K562 (cell line): ENCODE data around the gene TTC38. TPM values are rescaled to one million over a fixed set of nuclear protein-coding genes. Genes with fewer than 3 reads are reported as not detected.

Source experiments
- BACH1 ChIP-seq: fragments of 200-800 bp; sonication (Bioruptor generic); IDR thresholded peaks from 2 replicates; pipeline ENCODE4 v1.6.1; 2016; ENCODE audit warnings: missing genetic modification characterization, missing compliant biosample characterization
- FOXM1 ChIP-seq, 2 experiments: fragments of 450-650 bp in 1 of 2; sonication (generic) in 1 of 2; formaldehyde crosslinking in 1 of 2; IDR thresholded peaks; 2 replicates each; pipeline versions ENCODE4 v1.6.1 to v1.9.0; 2017 to 2022; ENCODE audit warnings: low read depth in 2 of 2, mild to moderate bottlenecking in 2 of 2, missing genetic modification reagents in 1 of 2, moderate library complexity in 1 of 2
- FOXP1 ChIP-seq: sonication (generic); formaldehyde crosslinking; IDR thresholded peaks from 2 replicates; pipeline ENCODE4 v1.8.0; 2022; ENCODE audit warnings: mild to moderate bottlenecking, missing genetic modification reagents
- ILF3 ChIP-seq: fragments of 450-650 bp; IDR thresholded peaks from 2 replicates; pipeline ENCODE4 v1.6.1; 2018; ENCODE audit warnings: antibody characterized with exemption, mild to moderate bottlenecking, moderate library complexity, borderline replicate concordance
- MAFG ChIP-seq: fragments of 450-650 bp; conservative IDR thresholded peaks from 2 replicates; pipeline ENCODE4 v1.6.1; 2016; ENCODE audit warnings: missing genetic modification characterization, missing compliant biosample characterization
- MTA3 ChIP-seq: fragments of 450-650 bp; formaldehyde crosslinking; IDR thresholded peaks from 2 replicates; pipeline ENCODE4 v1.6.1; 2017; ENCODE audit warnings: mild to moderate bottlenecking, borderline replicate concordance
- NFYB ChIP-seq: IDR thresholded peaks from 2 replicates; pipeline ENCODE4 v1.6.1; 2011; ENCODE audit warnings: mild to moderate bottlenecking, moderate library complexity; ENCODE audit not compliant: insufficient read length; ENCODE audit errors: extremely low read depth
- PPARD ChIP-seq: fragments of 250-450 bp; sonication (Bioruptor Pico); IDR thresholded peaks from 2 replicates; pipeline ENCODE4 v1.8.0; 2022; ENCODE audit warnings: inconsistent platforms, mild to moderate bottlenecking, moderate library complexity
- U2AF1 ChIP-seq: fragments of 200-400 bp; formaldehyde crosslinking; optimal IDR thresholded peaks from 2 replicates; pipeline ENCODE3; 2017; ENCODE audit warnings: mild to moderate bottlenecking, low read depth, low read length, moderate library complexity
- ZBTB7A ChIP-seq: IDR thresholded peaks from 2 replicates; pipeline ENCODE4 v1.6.1; 2011; ENCODE audit warnings: low read depth, mild to moderate bottlenecking, low read length, moderate library complexity, borderline replicate concordance; ENCODE audit not compliant: control insufficient read depth
- ZNF121 ChIP-seq: sonication (generic); formaldehyde crosslinking; conservative IDR thresholded peaks from 2 replicates; pipeline ENCODE4 v1.8.0; 2022; ENCODE audit warnings: missing genetic modification reagents
- polyA plus RNA-seq, 8 experiments: library from polyadenylated mRNA; depleted of rRNA in 4 of 8; stranded (reverse) in 5 of 8; unstranded in 3 of 8; fragments of >200 nt; fragmentation: Nextera tagmentation in 2 of 8; fragmentation: Illumina TruSeq in 1 of 8; extraction: Ambion mirVana in 2 of 8; extraction: Trizol in 1 of 8; gene quantifications; 2 replicates each; pipeline versions ENCODE4 v1.2.1 to v1.2.3, GENCODE V29; 2011 to 2014; ENCODE audit warnings: inconsistent platforms in 1 of 8, missing spikeins in 1 of 8
- total RNA-seq, 7 experiments: library from RNA; depleted of rRNA in 6 of 7; stranded (reverse); fragments of >200 nt in 6 of 7; fragmentation: Illumina TruSeq in 2 of 7; extraction: Trizol in 2 of 7; gene quantifications; 2 replicates each; pipeline versions ENCODE4 v1.2.1 to v1.2.3, GENCODE V29; 2011 to 2021; ENCODE audit warnings: low replicate concordance in 1 of 7
- TF ChIP-seq, protein P1 (sequence below): sonication (generic); formaldehyde crosslinking; IDR thresholded peaks from 2 replicates; pipeline ENCODE4 v1.8.1; 2023; ENCODE audit warnings: missing genetic modification reagents, mild to moderate bottlenecking, borderline replicate concordance
- TF ChIP-seq, protein P2 (sequence below): fragments of 450-650 bp; formaldehyde crosslinking; IDR thresholded peaks from 2 replicates; pipeline ENCODE4 v1.4.0; 2020; ENCODE audit warnings: mild to moderate bottlenecking, mixed read lengths
- TF ChIP-seq, protein P3 (sequence below): sonication (generic); formaldehyde crosslinking; IDR thresholded peaks from 2 replicates; pipeline ENCODE4 v1.8.1; 2023; ENCODE audit warnings: mild to moderate bottlenecking, missing genetic modification reagents
- TF ChIP-seq, protein P4 (sequence below): sonication (generic); formaldehyde crosslinking; IDR thresholded peaks from 2 replicates; pipeline ENCODE4 v1.8.0; 2022; ENCODE audit warnings: mild to moderate bottlenecking, missing genetic modification reagents, borderline replicate concordance

The TTC38 gene
- total and polyA plus RNA-seq, 9 of the 15 experiments (the other 6 are each of a cell fraction or from before 2014, with no cell fraction given), result 0.84 to 28.4 (median 18.1) TPM

DNA sequence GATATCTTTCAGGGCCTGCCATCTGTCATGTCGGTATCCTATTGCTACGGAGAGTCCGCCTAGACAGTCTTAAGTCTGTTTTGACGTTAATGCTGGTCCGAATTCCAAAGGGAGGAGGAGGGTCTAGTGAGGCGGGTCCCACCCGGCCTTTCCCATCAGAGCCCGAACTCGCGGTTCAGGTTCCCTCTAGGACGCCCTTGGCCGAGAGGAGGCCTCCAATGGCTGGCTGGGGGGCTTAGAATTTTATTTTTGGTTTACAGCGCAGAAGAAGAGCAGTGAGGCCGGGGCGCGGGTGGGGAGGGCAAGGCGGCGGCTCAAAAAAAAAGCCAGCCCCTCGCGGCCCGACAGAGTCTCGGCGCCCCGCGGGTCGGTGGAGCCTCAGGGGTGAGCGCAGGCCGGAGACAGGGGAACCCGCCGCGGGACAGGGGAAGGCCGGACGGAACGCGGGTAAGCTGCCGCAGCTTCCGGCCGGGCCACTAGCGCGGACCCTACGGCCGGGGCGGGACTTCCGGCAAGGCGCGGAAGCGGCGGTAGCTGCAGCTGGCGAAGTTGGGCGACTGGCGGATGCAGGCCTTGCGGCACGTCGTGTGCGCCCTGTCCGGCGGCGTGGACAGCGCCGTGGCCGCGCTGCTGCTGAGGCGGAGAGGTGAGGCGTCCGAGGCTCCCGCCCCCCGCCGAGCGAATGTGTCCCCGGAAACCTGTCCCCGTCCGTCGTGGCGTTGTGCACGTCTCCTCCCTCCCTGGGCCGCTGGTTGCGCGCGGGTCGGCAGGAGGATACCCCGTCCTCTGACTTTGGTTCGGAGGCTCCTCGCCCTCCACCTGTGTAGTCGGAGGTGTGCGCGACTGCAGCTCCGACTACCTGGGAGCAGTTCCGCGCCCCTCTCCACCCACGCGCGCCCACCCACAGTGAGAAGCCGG, 67.7 kb downstream of the TTC38 start, which contains the start of gene TRMU (continued):
- no peak for TF ChIP-seq FOXM1 (IDR thresholded peaks at IDR 0.05; ENCODE audit: low read depth)
- no peak for TF ChIP-seq FOXM1 (CRISPR knock-in tag; IDR thresholded peaks at IDR 0.05; ENCODE audit: low read depth)
- TF ChIP-seq MAFG (tag), result no peak
- peak; percentile 69; the same call in 1 of the 2 replicates for TF ChIP-seq ZBTB7A
- TF ChIP-seq ILF3, result no peak
- TF ChIP-seq U2AF1, result peak; percentile 59
- TF ChIP-seq, protein P1, sequence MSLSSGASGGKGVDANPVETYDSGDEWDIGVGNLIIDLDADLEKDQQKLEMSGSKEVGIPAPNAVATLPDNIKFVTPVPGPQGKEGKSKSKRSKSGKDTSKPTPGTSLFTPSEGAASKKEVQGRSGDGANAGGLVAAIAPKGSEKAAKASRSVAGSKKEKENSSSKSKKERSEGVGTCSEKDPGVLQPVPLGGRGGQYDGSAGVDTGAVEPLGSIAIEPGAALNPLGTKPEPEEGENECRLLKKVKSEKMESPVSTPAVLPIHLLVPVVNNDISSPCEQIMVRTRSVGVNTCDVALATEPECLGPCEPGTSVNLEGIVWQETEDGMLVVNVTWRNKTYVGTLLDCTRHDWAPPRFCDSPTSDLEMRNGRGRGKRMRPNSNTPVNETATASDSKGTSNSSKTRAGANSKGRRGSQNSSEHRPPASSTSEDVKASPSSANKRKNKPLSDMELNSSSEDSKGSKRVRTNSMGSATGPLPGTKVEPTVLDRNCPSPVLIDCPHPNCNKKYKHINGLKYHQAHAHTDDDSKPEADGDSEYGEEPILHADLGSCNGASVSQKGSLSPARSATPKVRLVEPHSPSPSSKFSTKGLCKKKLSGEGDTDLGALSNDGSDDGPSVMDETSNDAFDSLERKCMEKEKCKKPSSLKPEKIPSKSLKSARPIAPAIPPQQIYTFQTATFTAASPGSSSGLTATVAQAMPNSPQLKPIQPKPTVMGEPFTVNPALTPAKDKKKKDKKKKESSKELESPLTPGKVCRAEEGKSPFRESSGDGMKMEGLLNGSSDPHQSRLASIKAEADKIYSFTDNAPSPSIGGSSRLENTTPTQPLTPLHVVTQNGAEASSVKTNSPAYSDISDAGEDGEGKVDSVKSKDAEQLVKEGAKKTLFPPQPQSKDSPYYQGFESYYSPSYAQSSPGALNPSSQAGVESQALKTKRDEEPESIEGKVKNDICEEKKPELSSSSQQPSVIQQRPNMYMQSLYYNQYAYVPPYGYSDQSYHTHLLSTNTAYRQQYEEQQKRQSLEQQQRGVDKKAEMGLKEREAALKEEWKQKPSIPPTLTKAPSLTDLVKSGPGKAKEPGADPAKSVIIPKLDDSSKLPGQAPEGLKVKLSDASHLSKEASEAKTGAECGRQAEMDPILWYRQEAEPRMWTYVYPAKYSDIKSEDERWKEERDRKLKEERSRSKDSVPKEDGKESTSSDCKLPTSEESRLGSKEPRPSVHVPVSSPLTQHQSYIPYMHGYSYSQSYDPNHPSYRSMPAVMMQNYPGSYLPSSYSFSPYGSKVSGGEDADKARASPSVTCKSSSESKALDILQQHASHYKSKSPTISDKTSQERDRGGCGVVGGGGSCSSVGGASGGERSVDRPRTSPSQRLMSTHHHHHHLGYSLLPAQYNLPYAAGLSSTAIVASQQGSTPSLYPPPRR (CRISPR knock-in tag), result no peak
- peak; percentile 60; the same call in 1 of the 2 replicates for TF ChIP-seq MTA3
- TF ChIP-seq, protein P2, sequence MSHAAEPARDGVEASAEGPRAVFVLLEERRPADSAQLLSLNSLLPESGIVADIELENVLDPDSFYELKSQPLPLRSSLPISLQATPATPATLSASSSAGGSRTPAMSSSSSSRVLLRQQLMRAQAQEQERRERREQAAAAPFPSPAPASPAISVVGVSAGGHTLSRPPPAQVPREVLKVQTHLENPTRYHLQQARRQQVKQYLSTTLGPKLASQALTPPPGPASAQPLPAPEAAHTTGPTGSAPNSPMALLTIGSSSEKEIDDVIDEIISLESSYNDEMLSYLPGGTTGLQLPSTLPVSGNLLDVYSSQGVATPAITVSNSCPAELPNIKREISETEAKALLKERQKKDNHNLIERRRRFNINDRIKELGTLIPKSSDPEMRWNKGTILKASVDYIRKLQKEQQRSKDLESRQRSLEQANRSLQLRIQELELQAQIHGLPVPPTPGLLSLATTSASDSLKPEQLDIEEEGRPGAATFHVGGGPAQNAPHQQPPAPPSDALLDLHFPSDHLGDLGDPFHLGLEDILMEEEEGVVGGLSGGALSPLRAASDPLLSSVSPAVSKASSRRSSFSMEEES (CRISPR knock-in tag), result no peak
- TF ChIP-seq PPARD (CRISPR knock-in tag), result no peak
- TF ChIP-seq NFYB, result no peak
- TF ChIP-seq FOXP1 (CRISPR knock-in tag), result no peak
- TF ChIP-seq, protein P3, sequence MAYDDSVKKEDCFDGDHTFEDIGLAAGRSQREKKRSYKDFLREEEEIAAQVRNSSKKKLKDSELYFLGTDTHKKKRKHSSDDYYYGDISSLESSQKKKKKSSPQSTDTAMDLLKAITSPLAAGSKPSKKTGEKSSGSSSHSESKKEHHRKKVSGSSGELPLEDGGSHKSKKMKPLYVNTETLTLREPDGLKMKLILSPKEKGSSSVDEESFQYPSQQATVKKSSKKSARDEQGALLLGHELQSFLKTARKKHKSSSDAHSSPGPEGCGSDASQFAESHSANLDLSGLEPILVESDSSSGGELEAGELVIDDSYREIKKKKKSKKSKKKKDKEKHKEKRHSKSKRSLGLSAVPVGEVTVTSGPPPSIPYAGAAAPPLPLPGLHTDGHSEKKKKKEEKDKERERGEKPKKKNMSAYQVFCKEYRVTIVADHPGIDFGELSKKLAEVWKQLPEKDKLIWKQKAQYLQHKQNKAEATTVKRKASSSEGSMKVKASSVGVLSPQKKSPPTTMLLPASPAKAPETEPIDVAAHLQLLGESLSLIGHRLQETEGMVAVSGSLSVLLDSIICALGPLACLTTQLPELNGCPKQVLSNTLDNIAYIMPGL (CRISPR knock-in tag), result no peak
- peak; percentile 97 for TF ChIP-seq ZNF121 (CRISPR knock-in tag)
- TF ChIP-seq BACH1 (tag), result no peak
- TF ChIP-seq, protein P4, sequence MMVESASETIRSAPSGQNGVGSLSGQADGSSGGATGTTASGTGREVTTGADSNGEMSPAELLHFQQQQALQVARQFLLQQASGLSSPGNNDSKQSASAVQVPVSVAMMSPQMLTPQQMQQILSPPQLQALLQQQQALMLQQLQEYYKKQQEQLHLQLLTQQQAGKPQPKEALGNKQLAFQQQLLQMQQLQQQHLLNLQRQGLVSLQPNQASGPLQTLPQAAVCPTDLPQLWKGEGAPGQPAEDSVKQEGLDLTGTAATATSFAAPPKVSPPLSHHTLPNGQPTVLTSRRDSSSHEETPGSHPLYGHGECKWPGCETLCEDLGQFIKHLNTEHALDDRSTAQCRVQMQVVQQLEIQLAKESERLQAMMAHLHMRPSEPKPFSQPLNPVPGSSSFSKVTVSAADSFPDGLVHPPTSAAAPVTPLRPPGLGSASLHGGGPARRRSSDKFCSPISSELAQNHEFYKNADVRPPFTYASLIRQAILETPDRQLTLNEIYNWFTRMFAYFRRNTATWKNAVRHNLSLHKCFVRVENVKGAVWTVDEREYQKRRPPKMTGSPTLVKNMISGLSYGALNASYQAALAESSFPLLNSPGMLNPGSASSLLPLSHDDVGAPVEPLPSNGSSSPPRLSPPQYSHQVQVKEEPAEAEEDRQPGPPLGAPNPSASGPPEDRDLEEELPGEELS (CRISPR knock-in tag), result no peak
